H1 (cell line): ENCODE measurements around the gene PIGV. TPM values are rescaled to one million over a fixed set of nuclear protein-coding genes. Genes with fewer than 3 reads are reported as not detected.

Experiments
- CTCF ChIA-PET: fragments of 300-600 bp; sonication (Branson Sonifier 250); formaldehyde crosslinking; loops from one replicate; lab custom pipeline; 2021; ENCODE audit not compliant: partially characterized antibody; lab: Charles Lee
- POLR2A ChIA-PET: fragments of 300-600 bp; sonication (Branson Sonifier 250); formaldehyde crosslinking; loops from one replicate; lab custom pipeline; 2021; ENCODE audit warnings: inconsistent platforms; ENCODE audit not compliant: partially characterized antibody; lab: Charles Lee
- DNase-seq, 2 experiments: peaks; one replicate each; pipeline versions ENCODE4 v3.0.0 to v3.0.0-alpha.2; 2010 to 2022; ENCODE audit warnings: low spot score in 2 of 2, low read depth in 1 of 2, mixed read lengths in 1 of 2
- FAIRE-seq: peaks from 2 replicates; lab custom pipeline; 2011; peaks lifted over from hg19 to GRCh38; lab: Jason Lieb, UNC
- H2AFZ ChIP-seq: 2 replicates; pipeline ENCODE4 v1.8.1; 2012; ENCODE audit warnings: low read length, inconsistent platforms
- H2AK5ac ChIP-seq: 2 replicates; pipeline ENCODE4 v1.6.1; 2013; ENCODE audit warnings: low read depth, low read length
- H2BK120ac ChIP-seq: replicated peaks from 2 replicates; pipeline ENCODE3; 2013; ENCODE audit warnings: low read depth, low read length, inconsistent platforms
- H2BK12ac ChIP-seq: 2 replicates; pipeline ENCODE4 v1.6.1; 2013; ENCODE audit warnings: low read depth, low read length
- H2BK15ac ChIP-seq: 2 replicates; pipeline ENCODE4 v1.6.1; 2013; ENCODE audit warnings: low read length
- H2BK20ac ChIP-seq: 2 replicates; pipeline ENCODE4 v1.6.1; 2013; ENCODE audit warnings: low read length
- H2BK5ac ChIP-seq: 2 replicates; pipeline ENCODE4 v1.6.1; 2013; ENCODE audit warnings: low read depth, low read length
- H3K14ac ChIP-seq: 2 replicates; pipeline ENCODE4 v1.6.1; 2013; ENCODE audit warnings: inconsistent platforms; ENCODE audit not compliant: insufficient read length
- H3K18ac ChIP-seq: 2 replicates; pipeline ENCODE4 v1.6.1; 2013; ENCODE audit warnings: low read length; ENCODE audit errors: extremely low read depth
- H3K23ac ChIP-seq: 2 replicates; pipeline ENCODE4 v1.6.1; 2013; ENCODE audit warnings: inconsistent platforms; ENCODE audit not compliant: insufficient read length
- H3K23me2 ChIP-seq: 2 replicates; pipeline ENCODE4 v1.6.1; 2013; ENCODE audit warnings: low read depth, low read length
- H3K27ac ChIP-seq: 2 replicates; pipeline ENCODE4 v1.6.1; 2011; ENCODE audit warnings: low read depth, low read length, inconsistent platforms
- H3K27me3 ChIP-seq, 4 experiments: replicated peaks in 1 of 4; 1 replicate in 1 of 4; 2 replicates in 3 of 4; pipeline versions ENCODE4 v1.6.1 to v1.8.1; 2011 to 2013; ENCODE audit warnings: low read length in 3 of 4, mild to moderate bottlenecking in 3 of 4, inconsistent platforms in 2 of 4, mixed read lengths in 2 of 4, moderate library complexity in 1 of 4; ENCODE audit not compliant: control insufficient read depth in 3 of 4, insufficient read depth in 3 of 4; ENCODE audit errors: extremely low read depth in 1 of 4
- H3K36me3 ChIP-seq, 4 experiments: 2 replicates each; pipeline versions ENCODE4 v1.6.1 to v1.8.1; 2011 to 2013; ENCODE audit warnings: mild to moderate bottlenecking in 4 of 4, low read length in 3 of 4, moderate library complexity in 2 of 4, control low read depth in 1 of 4, inconsistent platforms in 1 of 4; ENCODE audit not compliant: insufficient read depth in 4 of 4, control insufficient read depth in 2 of 4
- H3K4ac ChIP-seq: replicated peaks from 2 replicates; pipeline ENCODE3; 2013; ENCODE audit warnings: low read length, low read depth, mixed read lengths, inconsistent platforms; ENCODE audit not compliant: insufficient read length
- H3K4me1 ChIP-seq, 4 experiments: replicated peaks in 1 of 4; 1 replicate in 1 of 4; 2 replicates in 3 of 4; pipeline versions ENCODE4 v1.6.1 to v1.8.1; 2011 to 2013; ENCODE audit warnings: low read length in 3 of 4, inconsistent platforms in 2 of 4, mixed read lengths in 1 of 4; ENCODE audit not compliant: insufficient read depth in 4 of 4, control insufficient read depth in 3 of 4
- H3K4me2 ChIP-seq, 2 experiments: 2 replicates each; pipeline versions ENCODE4 v1.6.1 to v1.8.1; 2011 to 2013; ENCODE audit warnings: low read depth in 2 of 2, low read length in 2 of 2, control low read depth in 1 of 2, inconsistent platforms in 1 of 2, mild to moderate bottlenecking in 1 of 2; ENCODE audit not compliant: insufficient read depth in 1 of 2
- H3K4me3 ChIP-seq, 4 experiments: fragments of 200-600, 300-600 bp in 1 of 4; sonication (generic), shearing (Covaris generic), sonication (Bioruptor Twin) in 1 of 4; 2 replicates each; pipeline versions ENCODE4 v1.5.1 to v1.8.1; 2011 to 2016; ENCODE audit warnings: low read length in 4 of 4, low read depth in 3 of 4, control low read depth in 2 of 4, inconsistent platforms in 2 of 4, mild to moderate bottlenecking in 2 of 4, mixed read lengths in 1 of 4, moderate library complexity in 1 of 4; ENCODE audit not compliant: insufficient read depth in 2 of 4; ENCODE audit errors: extremely low read depth in 1 of 4
- H3K56ac ChIP-seq: replicated peaks from 2 replicates; pipeline ENCODE3; 2013; ENCODE audit warnings: low read depth, mild to moderate bottlenecking, mixed read lengths, low read length, inconsistent platforms; ENCODE audit not compliant: insufficient read length
- H3K79me1 ChIP-seq: 2 replicates; pipeline ENCODE4 v1.6.1; 2013; ENCODE audit warnings: low read depth, low read length, control low read depth
- H3K79me2 ChIP-seq, 2 experiments: 2 replicates each; pipeline versions ENCODE4 v1.6.1 to v1.8.1; 2012 to 2013; ENCODE audit warnings: low read length in 2 of 2, mild to moderate bottlenecking in 2 of 2, inconsistent platforms in 1 of 2; ENCODE audit not compliant: insufficient read depth in 2 of 2, control insufficient read depth in 1 of 2
- H3K9ac ChIP-seq, 4 experiments: replicated peaks in 1 of 4; 1 replicate in 1 of 4; 2 replicates in 3 of 4; pipeline versions ENCODE4 v1.6.1 to v1.8.1; 2011 to 2013; ENCODE audit warnings: low read depth in 3 of 4, low read length in 3 of 4, control low read depth in 2 of 4, mild to moderate bottlenecking in 2 of 4, moderate library complexity in 2 of 4, inconsistent platforms in 1 of 4; ENCODE audit errors: extremely low read depth in 1 of 4
- H3K9me3 ChIP-seq, 2 experiments: 2 replicates each; pipeline versions ENCODE4 v1.6.1 to v1.8.1; 2012 to 2013; ENCODE audit warnings: mild to moderate bottlenecking in 2 of 2, moderate library complexity in 2 of 2, control low read depth in 1 of 2, inconsistent platforms in 1 of 2, low read depth in 1 of 2, low read length in 1 of 2, mixed read lengths in 1 of 2; ENCODE audit not compliant: insufficient read depth in 2 of 2
- H4K20me1 ChIP-seq, 2 experiments: replicated peaks in 1 of 2; 2 replicates each; pipeline versions ENCODE3 to v1.8.1; 2011 to 2013; ENCODE audit warnings: inconsistent platforms in 2 of 2, low read length in 2 of 2, mild to moderate bottlenecking in 1 of 2; ENCODE audit not compliant: insufficient read depth in 2 of 2, control insufficient read depth in 1 of 2
- H4K5ac ChIP-seq: 2 replicates; pipeline ENCODE4 v1.6.1; 2013; ENCODE audit warnings: low read length, low read depth, mixed read lengths, inconsistent platforms; ENCODE audit not compliant: insufficient read length
- H4K8ac ChIP-seq: 2 replicates; pipeline ENCODE4 v1.8.0; 2013; ENCODE audit warnings: mild to moderate bottlenecking, moderate library complexity, low read length, inconsistent platforms; ENCODE audit not compliant: insufficient read depth; ENCODE audit errors: extremely low read depth
- H4K91ac ChIP-seq: replicated peaks from 2 replicates; pipeline ENCODE3; 2013; ENCODE audit warnings: low read length, mixed read lengths, inconsistent platforms; ENCODE audit not compliant: insufficient read length
- KDM4A ChIP-seq: IDR thresholded peaks from one replicate; pipeline ENCODE4 v1.7.1; 2012; ENCODE audit warnings: low read depth, mild to moderate bottlenecking, moderate library complexity, low read length, inconsistent platforms; ENCODE audit not compliant: severe bottlenecking
- KDM5A ChIP-seq: fragments of 200-600 bp; IDR thresholded peaks from 2 replicates; pipeline ENCODE4 v1.7.1; 2012; ENCODE audit warnings: mild to moderate bottlenecking, low read length, inconsistent platforms, mixed read lengths
- MAFK ChIP-seq: IDR thresholded peaks from 2 replicates; pipeline ENCODE4 v1.6.1; 2012; ENCODE audit warnings: low read depth, mild to moderate bottlenecking, improper control_type of control experiment, low read length
- PHF8 ChIP-seq: fragments of 200-600 bp; sonication (generic); conservative IDR thresholded peaks from 2 replicates; pipeline ENCODE4 v1.7.1; 2012; ENCODE audit warnings: low read depth, mild to moderate bottlenecking, inconsistent platforms, low read length, moderate library complexity
- POU5F1 ChIP-seq: IDR thresholded peaks from 2 replicates; pipeline ENCODE4 v1.6.1; 2011; ENCODE audit warnings: low read depth, mild to moderate bottlenecking, low read length, moderate library complexity
- SP1 ChIP-seq: IDR thresholded peaks from 2 replicates; pipeline ENCODE4 v1.6.1; 2011; ENCODE audit warnings: low read depth, low read length
- TBP ChIP-seq: IDR thresholded peaks from 2 replicates; pipeline ENCODE4 v1.6.1; 2011; ENCODE audit warnings: low read depth, low read length, improper control_type of control experiment
- WGBS, 2 experiments: shearing (Covaris generic) in 1 of 2; methylation state at CpG; one replicate each; pipeline versions ENCODE4 v1.1.6 to v1.1.7; 2013 to 2015; ENCODE audit warnings: low lambda C conversion rate in 2 of 2, mixed read lengths in 2 of 2, inconsistent platforms in 1 of 2, low coverage in 1 of 2, missing lambda C conversion rate in 1 of 2; ENCODE audit not compliant: insufficient replicate concordance in 2 of 2, insufficient coverage in 1 of 2, insufficient read length in 1 of 2; ENCODE audit errors: extremely low coverage in 1 of 2, missing lambda C conversion rate in 1 of 2; 5-methylcytosine and 5-hydroxymethylcytosine counted together
- polyA plus RNA-seq, 7 experiments: library from polyadenylated mRNA; depleted of rRNA in 3 of 7; stranded (reverse) in 5 of 7; unstranded in 2 of 7; fragments of >200 nt in 5 of 7; fragments of 200-250 nt in 2 of 7; gene quantifications; 1 replicate in 5 of 7; 2 replicates in 1 of 7; 4 replicates in 1 of 7; pipeline versions ENCODE4 v1.2.1 to v1.2.3, GENCODE V29; 2011 to 2013; ENCODE audit warnings: missing spikeins in 2 of 7, mixed read lengths in 2 of 7
- total RNA-seq: library from RNA; stranded (reverse); fragmentation: NEBNext Ultra II Directional; extraction: Animal tissue kit (Norgen Biotek cat#: 25700); gene quantifications from 2 replicates; pipeline ENCODE4 v1.2.1, GENCODE V29; 2021
- TF ChIP-seq, protein P1 (sequence below): IDR thresholded peaks from 2 replicates; pipeline ENCODE4 v1.6.1; 2012; ENCODE audit warnings: inconsistent platforms
- TF ChIP-seq, protein P2 (sequence below): IDR thresholded peaks from 2 replicates; pipeline ENCODE4 v1.6.1; 2012; ENCODE audit warnings: inconsistent platforms
- TF ChIP-seq, protein P3 (sequence below): IDR thresholded peaks from 2 replicates; pipeline ENCODE4 v1.6.1; 2012; ENCODE audit warnings: low read length, inconsistent platforms

PIGV gene
- total and polyA plus RNA-seq, 2 of the 8 experiments (the other 6 are each of a cell fraction or from before 2014, with no cell fraction given): 8.5 to 20.9 TPM

DNA sequence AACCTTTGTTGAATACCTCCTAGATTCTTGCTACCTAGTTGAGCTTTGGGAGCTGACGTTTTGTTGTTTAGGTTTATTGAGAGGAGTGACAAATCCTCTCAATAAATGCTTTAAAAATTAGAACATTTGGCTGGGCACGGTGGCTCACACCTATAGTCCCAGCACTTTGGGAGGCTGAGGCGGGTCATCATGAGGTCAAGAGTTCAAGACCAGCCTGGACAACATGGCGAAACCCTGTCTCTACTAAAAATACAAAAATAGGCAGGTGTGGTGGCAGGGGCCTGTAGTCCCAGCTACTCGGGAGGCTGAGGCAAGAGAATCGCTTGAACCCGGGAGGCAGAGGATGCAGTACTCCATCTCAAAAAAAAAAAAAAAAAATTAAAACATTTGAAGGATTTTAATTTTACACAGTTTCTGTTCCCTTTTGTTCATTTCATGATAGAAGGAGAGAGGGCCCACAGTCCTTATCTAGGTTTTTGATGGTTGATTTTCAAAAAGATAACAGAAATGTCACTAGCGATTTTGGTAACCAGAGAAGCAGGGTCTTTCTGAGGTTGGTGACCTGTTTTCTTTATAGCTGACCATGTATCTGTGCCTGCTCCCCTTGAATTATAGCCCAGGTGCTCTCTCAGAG is 44.2 kb upstream of the PIGV start:
- no peak for FAIRE-seq
- Histone ChIP-seq H3K79me2 (peaks cover 0 to 77% of the 10 kb centered on the region in 2 experiments), H3K18ac (no peak overlapping the region), H4K91ac (no peak overlapping the region), H4K5ac (no peak overlapping the region), H3K27me3 (no peaks in the 10 kb centered on the region), H2BK15ac (no peak overlapping the region), H3K9ac (no peak overlapping the region; a peak in 1 of 7 replicates), H2BK12ac (0 out of 2 replicates have a peak overlapping the region, but pooled peaks have one; percentile 3), H3K56ac (no peak overlapping the region), H3K4me3 (no peak overlapping the region), H3K79me1 (peaks cover 12% of the 10 kb centered on the region), H2AK5ac (no peak overlapping the region), H2BK5ac (0 out of 2 replicates have a peak overlapping the region, but pooled peaks have one; percentile 1), H3K36me3 (peaks cover 21 to 61% (median 37%) of the 10 kb centered on the region in 4 experiments), H2AFZ (no peak overlapping the region), H3K14ac (no peak overlapping the region), H3K9me3 (no peaks in the 10 kb centered on the region), H2BK120ac (no peak overlapping the region), H3K4me2 (no peak overlapping the region), H3K23me2 (no peaks in the 10 kb centered on the region), H2BK20ac (no peak overlapping the region), H3K4me1 (peaks cover 0 to 8% (median 2%) of the 10 kb centered on the region in 4 experiments; a peak in 1 of 7 replicates), H4K20me1 (peaks cover 5 to 20% of the 10 kb centered on the region in 2 experiments), H3K4ac (no peak overlapping the region), H3K23ac (no peak overlapping the region), H3K27ac (no peak overlapping the region), H4K8ac (no peak overlapping the region)
- no peak for DNase-seq
- POLR2A ChIA-PET: interaction anchor here (0.6 to 3.8 kb wide), 6 partner anchors 9 to 46 kb away, joined by 3 to 19 read pairs (median 4); partner anchors contain the start of gene PIGV
- CTCF ChIA-PET: interaction anchor here (0.6 to 2.9 kb wide), 10 partner anchors 16 to 146 kb away, joined by 3 to 12 read pairs (median 4); partner anchors contain the start of gene PIGV
- WGBS, 2 experiments: 89% methylated on average over 8 of the region's 8 CpGs; no CpG with 5 or more reads in 1 of the 2 experiments
- TF ChIP-seq KDM5A: no peak
- TF ChIP-seq, protein P1, sequence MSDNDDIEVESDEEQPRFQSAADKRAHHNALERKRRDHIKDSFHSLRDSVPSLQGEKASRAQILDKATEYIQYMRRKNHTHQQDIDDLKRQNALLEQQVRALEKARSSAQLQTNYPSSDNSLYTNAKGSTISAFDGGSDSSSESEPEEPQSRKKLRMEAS: no peak
- TF ChIP-seq PHF8: no peak
- no peak for TF ChIP-seq SP1
- TF ChIP-seq POU5F1: no peak
- no peak for TF ChIP-seq MAFK
- TF ChIP-seq TBP: no peak
- TF ChIP-seq, protein P2, sequence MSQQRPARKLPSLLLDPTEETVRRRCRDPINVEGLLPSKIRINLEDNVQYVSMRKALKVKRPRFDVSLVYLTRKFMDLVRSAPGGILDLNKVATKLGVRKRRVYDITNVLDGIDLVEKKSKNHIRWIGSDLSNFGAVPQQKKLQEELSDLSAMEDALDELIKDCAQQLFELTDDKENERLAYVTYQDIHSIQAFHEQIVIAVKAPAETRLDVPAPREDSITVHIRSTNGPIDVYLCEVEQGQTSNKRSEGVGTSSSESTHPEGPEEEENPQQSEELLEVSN: no peak
- TF ChIP-seq, protein P3, sequence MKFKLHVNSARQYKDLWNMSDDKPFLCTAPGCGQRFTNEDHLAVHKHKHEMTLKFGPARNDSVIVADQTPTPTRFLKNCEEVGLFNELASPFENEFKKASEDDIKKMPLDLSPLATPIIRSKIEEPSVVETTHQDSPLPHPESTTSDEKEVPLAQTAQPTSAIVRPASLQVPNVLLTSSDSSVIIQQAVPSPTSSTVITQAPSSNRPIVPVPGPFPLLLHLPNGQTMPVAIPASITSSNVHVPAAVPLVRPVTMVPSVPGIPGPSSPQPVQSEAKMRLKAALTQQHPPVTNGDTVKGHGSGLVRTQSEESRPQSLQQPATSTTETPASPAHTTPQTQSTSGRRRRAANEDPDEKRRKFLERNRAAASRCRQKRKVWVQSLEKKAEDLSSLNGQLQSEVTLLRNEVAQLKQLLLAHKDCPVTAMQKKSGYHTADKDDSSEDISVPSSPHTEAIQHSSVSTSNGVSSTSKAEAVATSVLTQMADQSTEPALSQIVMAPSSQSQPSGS: no peak
- TF ChIP-seq KDM4A: no peak
